WTC11 (cell line): ENCODE results near the gene INPP5A. TPM values are rescaled to one million over a fixed set of nuclear protein-coding genes. Genes with fewer than 3 reads are reported as not detected.

Experiments used
- ATAC-seq: fragments of 200-7000 bp; cut with Tn5 transposase; 2 replicates; pipeline ENCODE4 v1.10.0; 2021; ENCODE audit warnings: mild to moderate bottlenecking, moderate library complexity
- CTCF ChIA-PET: fragments of 300-600 bp; sonication (Branson Sonifier 250); formaldehyde crosslinking; loops from one replicate; lab custom pipeline; 2021; ENCODE audit warnings: antibody characterized with exemption; lab: Charles Lee
- POLR2A ChIA-PET: fragments of 350-600 bp; sonication (Branson Sonifier 250); formaldehyde crosslinking; loops from one replicate; lab custom pipeline; 2021; ENCODE audit warnings: antibody characterized with exemption; lab: Charles Lee
- DNase-seq: peaks from one replicate; pipeline ENCODE4 v3.0.0; 2021; ENCODE audit warnings: low spot score
- H3K27ac Mint-ChIP-seq: 2 replicates; pipeline ENCODE4 v1.8.0; 2021; ENCODE audit warnings: mixed read lengths
- H3K27me3 Mint-ChIP-seq: 2 replicates; pipeline ENCODE4 v1.8.0; 2021; ENCODE audit warnings: low read depth, mild to moderate bottlenecking, moderate library complexity, mixed read lengths
- H3K36me3 Mint-ChIP-seq: 2 replicates; pipeline ENCODE4 v1.8.0; 2021; ENCODE audit warnings: mixed read lengths
- H3K4me1 Mint-ChIP-seq: 2 replicates; pipeline ENCODE4 v1.8.0; 2022; ENCODE audit warnings: mixed read lengths
- H3K4me3 Mint-ChIP-seq: 2 replicates; pipeline ENCODE4 v1.8.0; 2021; ENCODE audit warnings: mild to moderate bottlenecking, moderate library complexity, mixed read lengths
- H3K9me3 Mint-ChIP-seq: 2 replicates; pipeline ENCODE4 v1.8.0; 2021; ENCODE audit warnings: mixed read lengths
- ATF2 ChIP-seq: sonication (generic); formaldehyde crosslinking; IDR thresholded peaks from 2 replicates; pipeline ENCODE4 v1.8.1; 2022; ENCODE audit warnings: low read depth, missing genetic modification reagents, borderline replicate concordance
- FOXP1 ChIP-seq: sonication (generic); formaldehyde crosslinking; IDR thresholded peaks from 2 replicates; pipeline ENCODE4 v1.8.0; 2022; ENCODE audit warnings: missing genetic modification reagents, mild to moderate bottlenecking, moderate library complexity, borderline replicate concordance
- GABPB1 ChIP-seq: sonication (generic); formaldehyde crosslinking; IDR thresholded peaks from 2 replicates; pipeline ENCODE4 v1.8.1; 2023; ENCODE audit warnings: mild to moderate bottlenecking, missing genetic modification reagents
- GTF2I ChIP-seq: fragments of 250-450 bp; sonication (Bioruptor Pico); conservative IDR thresholded peaks from 2 replicates; pipeline ENCODE4 v1.4.0; 2021; ENCODE audit warnings: mild to moderate bottlenecking
- HMGA2 ChIP-seq: fragments of 250-450 bp; sonication (Bioruptor Pico); IDR thresholded peaks from 2 replicates; pipeline ENCODE4 v1.4.0; 2021; ENCODE audit warnings: mild to moderate bottlenecking, moderate library complexity
- HMGXB4 ChIP-seq: sonication (generic); formaldehyde crosslinking; IDR thresholded peaks from 2 replicates; pipeline ENCODE4 v1.8.1; 2023; ENCODE audit warnings: mild to moderate bottlenecking, moderate library complexity, missing genetic modification reagents
- JAZF1 ChIP-seq: fragments of 250-450 bp; sonication (Bioruptor Pico); IDR thresholded peaks from 2 replicates; pipeline ENCODE4 v1.9.0; 2021; ENCODE audit warnings: moderate library complexity, mild to moderate bottlenecking, inconsistent platforms
- KAT7 ChIP-seq: sonication (generic); formaldehyde crosslinking; IDR thresholded peaks from 2 replicates; pipeline ENCODE4 v1.8.1; 2023; ENCODE audit warnings: missing genetic modification reagents, mild to moderate bottlenecking, borderline replicate concordance
- MAX ChIP-seq: sonication (generic); formaldehyde crosslinking; IDR thresholded peaks from 2 replicates; pipeline ENCODE4 v1.8.0; 2022; ENCODE audit warnings: mild to moderate bottlenecking, missing genetic modification reagents
- SMAD4 ChIP-seq: sonication (generic); formaldehyde crosslinking; IDR thresholded peaks from 2 replicates; pipeline ENCODE4 v1.8.0; 2022; ENCODE audit warnings: mild to moderate bottlenecking, missing genetic modification reagents
- SOX15 ChIP-seq: fragments of 250-450 bp; sonication (Bioruptor Pico); IDR thresholded peaks from 2 replicates; pipeline ENCODE4 v1.9.0; 2021; ENCODE audit warnings: mild to moderate bottlenecking
- TEAD1 ChIP-seq: sonication (generic); formaldehyde crosslinking; IDR thresholded peaks from 2 replicates; pipeline ENCODE4 v1.8.0; 2022; ENCODE audit warnings: mild to moderate bottlenecking, missing genetic modification reagents
- TEAD4 ChIP-seq: sonication (generic); formaldehyde crosslinking; IDR thresholded peaks from 2 replicates; pipeline ENCODE4 v1.8.0; 2022; ENCODE audit warnings: mild to moderate bottlenecking, missing genetic modification reagents
- TP53 ChIP-seq: sonication (generic); formaldehyde crosslinking; IDR thresholded peaks from 2 replicates; pipeline ENCODE4 v1.8.1; 2023; ENCODE audit warnings: mild to moderate bottlenecking, missing genetic modification reagents
- USF1 ChIP-seq: sonication (generic); formaldehyde crosslinking; IDR thresholded peaks from 2 replicates; pipeline ENCODE4 v1.8.0; 2022; ENCODE audit warnings: mild to moderate bottlenecking, missing genetic modification reagents
- ZNF263 ChIP-seq: sonication (generic); formaldehyde crosslinking; IDR thresholded peaks from 2 replicates; pipeline ENCODE4 v1.8.1; 2022; ENCODE audit warnings: low read depth, mild to moderate bottlenecking, moderate library complexity, missing genetic modification reagents
- ZNF317 ChIP-seq: sonication (generic); formaldehyde crosslinking; IDR thresholded peaks from 2 replicates; pipeline ENCODE4 v1.8.1; 2023; ENCODE audit warnings: low read depth, mild to moderate bottlenecking, moderate library complexity, missing genetic modification reagents, borderline replicate concordance
- ZSCAN18 ChIP-seq: fragments of 250-450 bp; sonication (Bioruptor Pico); IDR thresholded peaks from 2 replicates; pipeline ENCODE4 v2.1.2; 2022; ENCODE audit warnings: mild to moderate bottlenecking, moderate library complexity
- total RNA-seq: library from RNA; stranded (reverse); gene quantifications from 3 replicates; pipeline ENCODE4 v1.2.3, GENCODE V29; 2021

INPP5A gene
- total RNA-seq, 1 experiment from 2014 or later: 22.1 TPM

- no peak for ATAC-seq
- Mint-ChIP-seq H3K9me3 (peaks cover 32% of the 10 kb centered on the region), H3K27me3 (no peaks in the 10 kb centered on the region), H3K4me1 (no peaks in the 10 kb centered on the region), H3K36me3 (peaks cover 22% of the 10 kb centered on the region), H3K27ac (no peak overlapping the region), H3K4me3 (no peak overlapping the region)
- ChIA-PET CTCF (no interaction called here), POLR2A (no interaction called here)
- no peak for TF ChIP-seq GTF2I (CRISPR knock-in tag)
- peak; percentile 38; the same call in 1 of the 2 replicates for TF ChIP-seq GABPB1 (CRISPR knock-in tag)
- no peak for TF ChIP-seq SOX15
- no peak for TF ChIP-seq JAZF1
- peak; percentile 8 for DNase-seq
Measured at GRCh38 chr10:132676193-132676891, 138.8 kb downstream of the INPP5A start.

GRCh38 chr10:132677096-132677472 is 139.5 kb downstream of the INPP5A start:
- CTCF ChIA-PET: no interaction called here
- no peaks in the 10 kb centered on the region for H3K4me1 Mint-ChIP-seq
- no peak overlapping the region for H3K4me3 Mint-ChIP-seq
- no peak overlapping the region for H3K27ac Mint-ChIP-seq
- H3K27me3 Mint-ChIP-seq: no peaks in the 10 kb centered on the region
- POLR2A ChIA-PET: no interaction called here
- H3K36me3 Mint-ChIP-seq: peaks cover 26% of the 10 kb centered on the region
- no peak for ATAC-seq
- peaks cover 36% of the 10 kb centered on the region for H3K9me3 Mint-ChIP-seq
- no peak for DNase-seq
- TF ChIP-seq ZNF263 (CRISPR knock-in tag) (no peak), ATF2 (CRISPR knock-in tag) (no peak), TEAD4 (no peak), TP53 (CRISPR knock-in tag) (no peak), MAX (CRISPR knock-in tag) (no peak), TEAD1 (no peak), HMGA2 (CRISPR knock-in tag) (no peak), HMGXB4 (no peak), ZNF317 (CRISPR knock-in tag) (no peak), ZSCAN18 (CRISPR knock-in tag) (no peak), USF1 (CRISPR knock-in tag) (no peak), KAT7 (no peak), SMAD4 (CRISPR knock-in tag) (no peak), FOXP1 (no peak)
